RWPE1 (cell line): ENCODE results near the gene PDILT.

Source experiments
- CTCF ChIA-PET: fragments of 350-600 bp; sonication (Branson Sonifier 250); formaldehyde crosslinking; extraction: SDS; loops from one replicate; lab custom pipeline; 2021; lab: Yijun Ruan, JAX
- POLR2A ChIA-PET: fragments of 400-600 bp; formaldehyde crosslinking; extraction: SDS; loops from one replicate; lab custom pipeline; 2020; ENCODE audit warnings: antibody characterized with exemption; ENCODE audit not compliant: low non-redundant PET; lab: Yijun Ruan, JAX
- DNase-seq: peaks from one replicate; pipeline ENCODE4 v3.0.0; 2012; ENCODE audit warnings: low spot score
- H3K27ac ChIP-seq: fragments of 450-650 bp; 2 replicates; pipeline ENCODE4 v1.5.1; 2017
- TF ChIP-seq, protein P1 (sequence below): fragments of 450-650 bp; conservative IDR thresholded peaks from 2 replicates; pipeline ENCODE4 v1.5.1; 2017; ENCODE audit warnings: low read depth, mild to moderate bottlenecking

PDILT gene

GRCh38 chr16:20339744-20340143 lies 64.8 kb downstream of the PDILT start:
- ChIA-PET CTCF (no interaction called here), POLR2A (no interaction called here)
- H3K27ac ChIP-seq, result no peak overlapping the region
- TF ChIP-seq, protein P1, sequence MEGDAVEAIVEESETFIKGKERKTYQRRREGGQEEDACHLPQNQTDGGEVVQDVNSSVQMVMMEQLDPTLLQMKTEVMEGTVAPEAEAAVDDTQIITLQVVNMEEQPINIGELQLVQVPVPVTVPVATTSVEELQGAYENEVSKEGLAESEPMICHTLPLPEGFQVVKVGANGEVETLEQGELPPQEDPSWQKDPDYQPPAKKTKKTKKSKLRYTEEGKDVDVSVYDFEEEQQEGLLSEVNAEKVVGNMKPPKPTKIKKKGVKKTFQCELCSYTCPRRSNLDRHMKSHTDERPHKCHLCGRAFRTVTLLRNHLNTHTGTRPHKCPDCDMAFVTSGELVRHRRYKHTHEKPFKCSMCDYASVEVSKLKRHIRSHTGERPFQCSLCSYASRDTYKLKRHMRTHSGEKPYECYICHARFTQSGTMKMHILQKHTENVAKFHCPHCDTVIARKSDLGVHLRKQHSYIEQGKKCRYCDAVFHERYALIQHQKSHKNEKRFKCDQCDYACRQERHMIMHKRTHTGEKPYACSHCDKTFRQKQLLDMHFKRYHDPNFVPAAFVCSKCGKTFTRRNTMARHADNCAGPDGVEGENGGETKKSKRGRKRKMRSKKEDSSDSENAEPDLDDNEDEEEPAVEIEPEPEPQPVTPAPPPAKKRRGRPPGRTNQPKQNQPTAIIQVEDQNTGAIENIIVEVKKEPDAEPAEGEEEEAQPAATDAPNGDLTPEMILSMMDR, result no peak
- DNase-seq, result no peak

GRCh38 chr16:20336955-20337354 lies 67.6 kb downstream of the PDILT start:
- ChIA-PET CTCF (no interaction called here), POLR2A (no interaction called here)
- no peak for DNase-seq
- TF ChIP-seq, protein P1, result no peak
- H3K27ac ChIP-seq, result no peak overlapping the region

DNA sequence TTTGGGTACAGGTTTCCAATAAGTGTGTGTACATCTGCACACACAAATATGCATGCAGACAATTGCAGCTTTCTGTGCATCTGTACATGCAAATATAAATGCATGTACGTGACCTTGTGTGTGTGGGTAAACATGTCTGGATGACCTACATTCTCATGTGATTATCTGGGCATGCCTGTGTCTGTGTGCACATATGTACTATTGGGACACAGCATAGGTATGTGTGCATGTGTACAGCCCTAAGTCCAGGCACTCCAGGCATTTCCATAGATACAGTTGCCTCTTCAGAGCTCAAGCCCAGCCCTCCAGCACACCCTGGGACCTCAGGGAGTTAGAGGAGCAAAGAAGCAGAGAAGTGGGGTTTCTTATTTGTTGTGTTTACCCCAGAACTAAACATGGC lies 70.1 kb downstream of the PDILT start:
- H3K27ac ChIP-seq, result no peak overlapping the region
- ChIA-PET CTCF (no interaction called here), POLR2A (no interaction called here)
- TF ChIP-seq, protein P1, result no peak
- no peak for DNase-seq

- CTCF ChIA-PET, result no interaction called here
Measured at GRCh38 chr16:20333120-20333519, 71.4 kb downstream of the PDILT start.

GRCh38 chr16:20332411-20332810 lies 72.1 kb downstream of the PDILT start:
- CTCF ChIA-PET, result no interaction called here

More at GRCh38 chr16:20333120-20333519, 71.4 kb downstream of the PDILT start:
- no peak overlapping the region for H3K27ac ChIP-seq
- POLR2A ChIA-PET, result no interaction called here
- no peak for DNase-seq
- TF ChIP-seq, protein P1, result no peak

GRCh38 chr16:20331635-20332034 lies 72.9 kb downstream of the PDILT start:
- H3K27ac ChIP-seq, result no peak overlapping the region
- DNase-seq, result no peak
- POLR2A ChIA-PET, result no interaction called here
- CTCF ChIA-PET, result interaction anchor here (0.5 kb wide), 1 partner anchor 755 kb away, joined by 3 read pairs; no protein-coding TSS in a partner anchor
- TF ChIP-seq, protein P1, result no peak

More at GRCh38 chr16:20332411-20332810, 72.1 kb downstream of the PDILT start:
- no peak overlapping the region for H3K27ac ChIP-seq
- DNase-seq, result no peak
- POLR2A ChIA-PET, result no interaction called here
- TF ChIP-seq, protein P1, result no peak
